ENCODE measurements around the gene SMYD3.

DNA sequence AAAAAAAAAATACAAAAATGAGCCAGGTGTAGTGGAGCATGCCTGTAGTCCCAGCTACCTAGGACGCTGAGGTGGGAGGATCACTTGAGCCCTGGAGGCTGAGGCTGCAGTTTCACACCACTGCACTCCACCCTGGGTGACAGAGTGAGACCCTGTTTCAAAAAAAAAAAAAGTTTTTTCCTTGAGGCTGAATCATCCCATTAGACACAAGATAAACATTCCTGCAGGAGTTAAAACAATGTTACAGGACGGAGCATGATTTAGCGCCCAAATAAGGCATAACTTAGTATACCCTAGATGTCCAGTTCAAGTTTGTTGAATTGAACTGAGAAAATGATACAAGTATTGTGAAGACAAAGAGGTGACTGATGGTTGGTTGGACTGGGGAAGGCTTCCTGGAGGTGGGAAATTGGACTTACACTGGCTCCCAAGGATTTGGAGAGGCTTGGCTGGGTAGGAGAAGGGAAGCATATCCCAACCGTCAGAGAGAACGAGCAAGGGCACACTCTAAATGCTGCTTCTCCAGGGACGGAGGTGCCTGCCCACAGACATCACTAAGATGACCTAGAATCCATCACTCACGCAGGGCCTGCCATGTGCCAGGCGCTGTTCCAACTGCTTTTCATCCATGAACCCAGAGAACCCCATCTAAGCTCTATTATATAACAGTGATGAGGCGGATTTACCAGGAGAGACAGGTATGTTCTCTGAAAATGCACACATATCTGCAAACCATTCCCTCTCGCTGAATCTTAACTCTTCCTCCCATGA, 741.7 kb downstream of the SMYD3 start:
- TF ChIP-seq, protein P1, sequence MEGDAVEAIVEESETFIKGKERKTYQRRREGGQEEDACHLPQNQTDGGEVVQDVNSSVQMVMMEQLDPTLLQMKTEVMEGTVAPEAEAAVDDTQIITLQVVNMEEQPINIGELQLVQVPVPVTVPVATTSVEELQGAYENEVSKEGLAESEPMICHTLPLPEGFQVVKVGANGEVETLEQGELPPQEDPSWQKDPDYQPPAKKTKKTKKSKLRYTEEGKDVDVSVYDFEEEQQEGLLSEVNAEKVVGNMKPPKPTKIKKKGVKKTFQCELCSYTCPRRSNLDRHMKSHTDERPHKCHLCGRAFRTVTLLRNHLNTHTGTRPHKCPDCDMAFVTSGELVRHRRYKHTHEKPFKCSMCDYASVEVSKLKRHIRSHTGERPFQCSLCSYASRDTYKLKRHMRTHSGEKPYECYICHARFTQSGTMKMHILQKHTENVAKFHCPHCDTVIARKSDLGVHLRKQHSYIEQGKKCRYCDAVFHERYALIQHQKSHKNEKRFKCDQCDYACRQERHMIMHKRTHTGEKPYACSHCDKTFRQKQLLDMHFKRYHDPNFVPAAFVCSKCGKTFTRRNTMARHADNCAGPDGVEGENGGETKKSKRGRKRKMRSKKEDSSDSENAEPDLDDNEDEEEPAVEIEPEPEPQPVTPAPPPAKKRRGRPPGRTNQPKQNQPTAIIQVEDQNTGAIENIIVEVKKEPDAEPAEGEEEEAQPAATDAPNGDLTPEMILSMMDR (conservative IDR thresholded peaks at IDR 0.05) = no peak
- TF ChIP-seq EZH2 (IDR thresholded peaks at IDR 0.05; ENCODE audit: low read depth) = no peak
